GM21825 (cell line): Measurements from ENCODE around the gene SGK1.
A peak's percentile ranks its signal among the peaks of the same experiment; 100 is the strongest.
"Not testable (repeated sequence)": the region's sequence is repeated elsewhere in the genome, so short reads cannot be mapped to it uniquely, and the experiment has no call there.

Experiments used
- ATAC-seq: cut with Tn5 transposase; IDR thresholded peaks from one replicate; pipeline ENCODE4 v1.9.1; 2021; ENCODE audit warnings: mild to moderate bottlenecking, moderate library complexity; ENCODE audit not compliant: unreplicated experiment

SGK1 gene

DNA sequence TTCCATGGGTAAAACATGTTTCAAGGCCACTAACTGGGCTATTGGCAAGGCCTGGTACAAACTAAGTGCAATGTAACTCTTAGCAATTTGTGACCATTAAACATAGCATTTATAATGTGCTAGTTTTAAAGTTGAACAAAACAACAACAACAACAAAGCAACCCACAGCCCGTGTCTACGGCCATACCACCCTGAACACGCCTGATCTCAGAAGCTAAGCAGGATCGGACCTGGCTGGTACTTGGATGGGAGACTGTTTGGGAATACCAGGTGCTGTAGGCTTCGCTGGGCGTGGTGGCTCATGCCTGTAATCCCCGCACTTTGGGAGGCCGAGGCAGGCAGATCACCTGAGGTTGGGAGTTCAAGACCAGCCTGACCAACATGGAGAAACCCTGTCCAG is 61.0 kb downstream of the SGK1 start:
- no peak for ATAC-seq

DNA sequence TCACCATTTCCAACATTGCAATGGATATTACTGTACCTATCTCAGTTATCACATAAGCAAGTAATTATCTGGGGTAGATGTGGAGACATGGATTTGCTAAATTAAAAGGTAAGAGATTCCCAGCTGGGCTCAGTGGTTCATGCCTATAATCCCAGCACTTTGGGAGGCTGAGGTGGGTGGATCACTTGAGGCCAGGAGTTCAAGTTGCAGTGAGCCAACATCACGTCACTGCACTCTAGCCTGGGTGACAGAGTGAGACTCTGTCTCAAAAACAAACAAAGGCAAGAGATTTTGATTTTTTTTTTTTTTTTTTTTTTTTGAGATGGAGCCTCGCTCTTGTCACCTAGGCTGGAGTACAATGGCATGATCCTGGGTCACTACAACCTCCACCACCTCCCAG is 62.6 kb downstream of the SGK1 start:
- not testable (repeated sequence) for ATAC-seq

DNA sequence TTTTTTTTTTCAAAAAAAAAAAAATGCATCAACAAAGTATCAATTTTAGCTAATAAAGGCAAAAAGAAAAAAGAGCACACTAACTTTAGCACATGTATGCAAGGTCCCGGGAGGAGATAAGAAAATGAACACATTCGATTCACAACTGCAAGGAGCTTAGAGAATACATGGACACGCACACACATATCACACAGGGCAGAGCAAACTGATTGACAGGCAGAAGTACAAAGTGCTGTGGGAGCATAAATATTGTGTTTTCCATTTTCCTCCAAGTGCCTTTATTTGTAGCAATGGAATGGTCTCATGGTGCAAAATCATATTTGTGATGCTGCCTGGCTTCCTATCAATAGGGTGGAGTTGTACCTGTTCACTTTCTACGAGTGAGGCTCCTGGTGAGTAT is 63.8 kb downstream of the SGK1 start:
- no peak for ATAC-seq

DNA sequence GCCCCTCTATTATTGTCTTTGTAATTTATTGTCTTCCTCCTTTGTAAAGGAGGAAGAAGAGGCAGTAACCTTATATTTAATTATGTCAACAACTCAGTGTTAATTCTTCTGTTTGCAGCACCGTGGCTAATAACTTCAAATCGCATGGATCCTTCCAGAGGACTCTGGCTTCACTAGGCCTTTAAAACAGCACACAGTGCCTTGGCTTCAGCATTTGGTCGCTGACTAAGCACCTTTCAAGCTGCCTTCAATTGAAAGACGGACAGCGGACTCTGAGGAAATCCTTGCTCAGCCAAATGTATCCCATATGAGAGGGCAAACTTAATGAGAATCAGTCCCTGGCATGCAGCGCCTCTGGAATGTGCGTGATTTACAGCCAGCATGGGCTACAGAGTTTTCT is 64.2 kb downstream of the SGK1 start:
- no peak for ATAC-seq

DNA sequence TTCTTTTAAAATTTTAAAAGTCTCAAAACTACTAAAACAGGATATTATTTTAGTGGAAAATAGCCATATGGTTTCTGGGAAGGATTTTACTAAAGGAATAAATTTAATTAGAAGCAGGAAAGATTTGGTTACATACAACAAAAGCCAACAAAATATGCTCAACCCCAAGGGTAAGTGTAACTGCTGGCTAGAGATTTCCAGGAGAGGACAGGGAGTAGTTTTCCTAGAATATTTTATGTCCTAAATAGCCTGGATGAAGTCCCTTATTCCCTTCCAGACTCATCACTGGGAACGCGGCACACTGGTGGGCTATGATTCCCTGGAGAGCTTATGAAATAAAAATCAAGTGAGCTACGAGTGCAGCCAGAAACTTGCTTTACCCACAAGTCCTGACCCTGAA is 66.6 kb downstream of the SGK1 start:
- ATAC-seq: no peak

DNA sequence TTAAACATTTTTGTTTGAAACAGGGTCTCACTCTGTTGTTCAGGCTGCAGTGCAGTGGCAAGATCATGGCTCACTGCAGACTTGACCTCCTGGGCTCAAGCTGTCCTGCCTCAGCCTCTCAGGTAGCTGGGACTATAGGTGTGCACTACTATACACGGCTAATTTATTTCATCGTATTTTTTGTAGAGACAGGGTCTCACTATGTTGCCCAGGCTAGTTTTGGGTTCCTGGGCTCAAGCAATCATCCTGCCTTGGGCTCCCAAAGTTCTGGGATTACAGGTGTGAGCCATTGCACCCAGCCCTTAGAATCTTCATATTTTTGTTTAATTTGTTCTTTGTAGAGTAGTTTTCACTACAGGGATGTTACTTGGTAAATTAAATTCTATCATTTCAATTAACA is 67.1 kb downstream of the SGK1 start:
- ATAC-seq: no peak

DNA sequence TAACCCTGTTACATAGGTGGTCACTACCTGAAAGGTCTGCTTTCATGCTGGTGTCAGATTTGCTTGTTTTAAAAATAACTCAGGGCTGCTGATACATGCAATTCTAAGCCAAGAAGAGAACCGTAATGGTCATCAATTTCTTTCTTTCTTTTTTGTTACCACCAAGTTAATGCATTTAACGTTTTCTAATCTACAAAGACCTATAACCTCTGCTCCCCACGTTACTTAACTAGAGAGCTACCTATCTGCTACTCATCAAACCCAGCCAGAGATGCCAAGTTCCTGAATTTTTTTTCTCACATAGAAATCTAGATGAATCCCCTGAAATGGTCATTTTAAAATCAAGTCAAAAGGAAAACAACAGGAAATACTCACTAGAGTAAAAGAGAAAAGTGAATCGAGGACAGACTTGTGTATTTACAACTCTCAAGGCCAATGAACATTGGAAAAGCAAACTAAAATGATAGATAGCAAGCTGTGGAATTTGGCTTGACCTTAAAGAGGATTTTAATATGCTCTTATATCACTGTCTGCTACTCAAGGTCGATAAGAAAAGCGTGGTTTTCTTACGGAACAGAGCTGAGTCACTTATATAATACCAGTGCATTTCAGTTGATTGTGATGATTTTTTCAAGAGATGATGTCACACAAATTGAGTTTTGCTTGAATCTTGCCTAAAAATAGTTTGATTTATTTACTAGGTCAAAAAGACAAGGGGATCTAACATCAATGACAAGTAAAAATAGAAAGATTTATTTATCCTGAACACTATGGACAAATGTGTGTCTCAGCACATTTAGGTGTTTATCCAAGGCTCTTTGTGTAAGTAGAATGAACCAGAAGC is 67.9 kb downstream of the SGK1 start:
- no peak for ATAC-seq

DNA sequence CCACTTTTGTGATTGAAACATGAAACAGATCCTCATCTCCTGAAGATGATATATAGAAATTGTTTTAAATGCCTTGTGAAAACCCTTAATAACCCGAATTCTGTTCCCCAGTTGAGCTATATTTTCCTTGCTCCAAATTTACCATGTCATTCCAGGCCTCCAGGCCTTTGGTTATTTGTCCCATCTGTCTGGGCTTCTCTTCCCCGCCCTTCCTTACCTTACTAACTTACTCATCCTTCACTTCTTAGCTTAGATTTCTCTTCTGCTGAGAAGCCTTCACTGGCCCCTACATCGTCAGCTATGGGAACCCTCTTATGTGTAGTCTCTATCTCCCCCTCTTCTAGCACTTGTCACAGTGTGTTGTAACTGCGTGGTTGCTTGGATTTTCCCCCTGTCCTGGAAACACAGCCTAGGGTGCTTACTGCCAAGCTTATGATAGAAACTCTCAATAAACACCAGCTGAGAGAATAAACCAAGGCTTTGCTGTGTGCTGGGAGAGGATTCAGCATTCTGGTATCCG is 68.6 kb downstream of the SGK1 start:
- no peak for ATAC-seq

DNA sequence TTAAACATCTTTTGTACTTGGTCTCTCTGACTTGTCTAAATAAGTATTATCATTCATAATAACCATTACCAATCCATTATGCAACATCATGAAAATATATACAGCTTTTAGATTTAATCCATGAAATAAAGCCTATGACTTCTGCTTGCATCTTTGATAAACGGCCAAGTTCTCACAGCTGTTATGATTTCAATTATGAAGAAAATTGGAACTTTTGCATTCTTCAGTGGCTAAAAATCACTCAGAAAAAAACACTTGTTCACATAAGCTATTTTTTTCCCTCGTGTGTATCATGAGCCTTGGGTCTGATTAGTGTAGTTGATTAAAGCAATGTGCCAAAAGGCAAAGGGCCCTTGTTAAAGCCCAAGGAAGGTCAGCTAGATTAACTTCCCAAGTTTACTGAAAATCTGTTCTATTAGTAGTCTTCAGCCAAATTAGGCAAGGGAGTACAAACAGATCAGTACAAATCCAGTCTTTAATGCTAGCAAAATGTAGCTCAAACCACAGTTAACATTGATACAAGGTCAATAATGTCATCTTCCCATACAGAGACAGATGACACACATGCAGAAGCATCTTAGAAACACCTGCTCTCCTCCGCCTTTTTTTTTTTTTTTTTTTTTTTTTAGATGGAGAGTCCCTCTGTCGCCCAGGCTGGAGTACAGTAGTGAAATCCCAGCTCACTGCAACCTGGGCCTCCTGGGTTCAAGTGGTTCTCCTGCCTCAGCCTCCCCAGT is 69.9 kb downstream of the SGK1 start:
- ATAC-seq: no peak

DNA sequence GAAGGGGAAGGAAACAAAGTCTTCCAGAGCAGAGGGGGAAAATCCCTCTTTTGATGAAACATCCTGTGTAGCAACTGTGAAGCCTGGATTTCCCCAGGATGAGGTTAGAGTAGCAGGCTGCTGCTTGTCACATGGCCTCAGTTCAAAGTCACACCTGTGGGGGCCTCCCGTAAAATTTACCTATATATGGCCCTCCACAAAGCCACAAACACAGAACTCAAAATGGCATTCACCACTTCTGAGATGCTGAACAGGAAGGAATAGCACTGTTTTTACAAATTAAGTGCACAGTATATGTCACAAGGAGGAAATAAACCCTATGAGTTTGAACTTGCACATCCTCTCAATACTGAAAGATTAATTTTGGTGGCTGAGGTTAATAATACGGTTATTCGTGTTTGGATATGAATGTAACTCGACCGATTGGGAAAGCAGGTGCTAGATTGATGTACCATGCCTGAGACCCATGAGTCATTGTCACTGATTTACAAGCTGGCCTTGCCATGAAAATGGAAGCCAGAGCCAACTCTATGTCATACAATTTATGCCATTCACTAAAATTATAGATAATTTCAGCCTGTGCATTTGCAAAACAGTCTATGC is 70.6 kb downstream of the SGK1 start:
- ATAC-seq: peak; percentile 94

DNA sequence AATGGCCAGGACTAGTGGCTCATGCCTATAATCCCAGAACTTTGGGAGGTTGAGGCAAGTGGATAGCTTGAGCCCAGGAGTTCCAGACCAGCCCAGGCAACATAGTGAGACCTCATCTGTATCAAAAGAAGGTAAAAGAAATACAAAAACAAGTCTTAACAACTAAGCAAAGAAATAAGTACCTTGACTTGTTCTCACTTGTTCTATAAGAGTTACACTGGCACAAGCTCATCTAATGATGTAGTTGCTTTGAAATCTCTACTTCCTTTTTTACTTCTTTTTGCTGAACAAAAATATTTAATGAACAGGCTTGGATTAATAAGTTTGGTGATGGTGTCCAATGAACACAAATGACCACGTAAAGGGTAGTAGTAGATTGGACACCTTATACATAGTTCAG is 72.2 kb downstream of the SGK1 start:
- no peak for ATAC-seq

DNA sequence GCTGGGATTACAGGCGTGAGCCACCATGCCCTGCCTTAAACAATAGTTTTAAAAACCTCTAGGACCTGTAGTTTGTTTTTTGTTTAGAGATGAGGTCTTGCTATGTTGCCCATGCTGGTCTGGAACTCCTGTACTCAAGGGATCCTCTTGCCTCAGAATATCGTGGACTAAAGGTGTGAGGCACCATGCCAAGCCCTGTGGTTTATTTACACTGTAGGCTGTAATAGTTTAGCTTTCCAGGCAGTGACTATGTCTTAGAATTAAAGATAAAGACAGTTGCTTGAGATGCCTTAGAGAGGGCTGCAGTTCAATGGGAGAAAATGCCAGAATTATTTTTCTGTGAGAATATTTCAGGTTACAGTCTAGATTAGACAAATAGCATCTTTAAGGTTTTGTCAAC is 72.9 kb downstream of the SGK1 start:
- no peak for ATAC-seq

DNA sequence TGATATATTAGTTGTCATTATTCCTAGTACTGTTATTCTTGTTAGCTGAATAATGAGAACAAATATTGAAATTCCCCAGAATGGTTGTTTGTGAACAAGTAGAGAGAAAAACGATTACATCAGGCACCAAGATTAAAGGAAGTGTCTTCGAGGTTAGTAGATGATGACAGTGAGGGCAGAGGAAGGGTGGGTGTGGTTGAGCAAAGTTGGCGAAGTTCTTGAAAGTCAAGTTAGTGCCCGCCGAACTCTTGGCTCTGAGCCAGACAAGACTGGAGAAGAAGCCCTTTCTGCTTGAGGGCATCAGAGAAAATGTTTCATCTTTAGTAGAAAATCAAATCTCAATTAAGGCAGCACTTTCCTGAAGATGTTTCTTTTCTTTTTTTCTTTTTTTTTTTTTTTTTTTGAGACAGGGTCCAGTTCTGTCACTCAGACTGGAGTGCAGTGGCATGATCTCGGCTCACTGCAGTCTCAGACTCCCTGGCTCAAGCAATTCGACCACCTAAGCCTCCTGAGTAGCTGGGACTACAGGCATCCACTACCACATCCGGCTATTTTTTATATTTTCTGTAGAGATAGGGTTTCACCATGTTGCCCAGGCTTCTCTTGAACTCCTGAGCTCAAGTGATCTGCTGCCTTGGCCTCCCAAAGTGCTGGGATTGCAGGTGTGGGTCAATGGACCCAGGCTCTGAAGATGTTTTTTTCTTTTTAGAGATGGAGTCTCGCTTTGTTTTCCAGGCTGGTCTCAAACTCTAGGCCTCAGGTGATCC is 77.1 kb downstream of the SGK1 start:
- ATAC-seq: no peak

DNA sequence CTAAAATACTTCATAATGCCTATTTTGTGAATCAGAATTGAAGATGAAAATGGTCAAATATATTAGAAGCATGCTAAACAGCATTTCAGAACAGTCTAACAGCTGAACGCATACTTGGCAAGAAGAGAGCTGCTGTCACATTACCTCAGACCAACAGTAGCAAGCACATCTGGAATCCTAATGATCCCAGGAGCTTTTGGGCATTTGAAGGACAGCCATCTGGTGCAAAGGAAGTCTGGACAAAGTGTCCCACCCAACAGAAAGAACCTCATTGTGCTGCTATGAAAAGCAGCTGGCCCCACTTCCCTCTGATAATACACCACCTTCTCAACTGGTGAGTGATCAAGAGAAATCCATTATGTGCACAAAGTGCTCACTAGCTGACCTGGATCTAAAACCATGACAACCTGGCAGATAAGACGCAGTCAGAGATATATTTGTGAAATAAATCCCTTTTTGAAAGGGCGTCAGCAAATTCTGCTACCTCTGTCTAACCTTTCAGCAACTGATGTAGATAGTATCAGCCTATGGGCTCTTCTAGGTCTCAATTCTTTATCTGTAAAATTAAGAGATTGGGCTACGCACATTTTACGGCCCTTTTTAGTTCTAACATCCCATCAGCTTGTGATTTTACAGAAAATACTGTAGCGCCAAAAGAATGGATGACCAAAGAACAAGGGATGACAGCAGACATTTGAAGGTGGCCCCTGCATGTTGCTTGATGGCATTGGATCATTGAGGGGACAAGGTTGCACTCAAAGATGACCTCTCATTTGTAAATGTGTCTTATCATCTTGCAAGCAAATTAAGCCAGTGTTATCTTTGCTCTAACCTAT is 78.7 kb downstream of the SGK1 start:
- no peak for ATAC-seq

DNA sequence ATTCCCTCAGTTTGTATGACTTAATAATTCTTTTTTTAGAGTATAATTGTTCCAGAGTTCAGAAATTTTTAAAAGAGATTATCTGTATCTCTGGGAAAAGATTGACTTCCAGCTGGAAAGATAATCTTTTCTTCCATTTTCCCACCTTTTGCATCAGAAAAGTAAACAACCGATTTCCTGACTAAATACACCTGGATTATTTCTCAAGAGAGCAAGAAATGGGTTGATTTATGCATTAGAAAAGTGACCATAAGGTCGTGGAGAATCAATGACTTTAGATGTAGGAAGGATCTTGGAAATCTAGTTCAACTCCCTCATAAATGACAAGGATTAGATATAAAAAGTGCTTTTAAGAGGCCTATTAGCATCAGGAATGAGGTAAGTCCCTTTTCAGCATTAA is 79.9 kb downstream of the SGK1 start:
- ATAC-seq: no peak

DNA sequence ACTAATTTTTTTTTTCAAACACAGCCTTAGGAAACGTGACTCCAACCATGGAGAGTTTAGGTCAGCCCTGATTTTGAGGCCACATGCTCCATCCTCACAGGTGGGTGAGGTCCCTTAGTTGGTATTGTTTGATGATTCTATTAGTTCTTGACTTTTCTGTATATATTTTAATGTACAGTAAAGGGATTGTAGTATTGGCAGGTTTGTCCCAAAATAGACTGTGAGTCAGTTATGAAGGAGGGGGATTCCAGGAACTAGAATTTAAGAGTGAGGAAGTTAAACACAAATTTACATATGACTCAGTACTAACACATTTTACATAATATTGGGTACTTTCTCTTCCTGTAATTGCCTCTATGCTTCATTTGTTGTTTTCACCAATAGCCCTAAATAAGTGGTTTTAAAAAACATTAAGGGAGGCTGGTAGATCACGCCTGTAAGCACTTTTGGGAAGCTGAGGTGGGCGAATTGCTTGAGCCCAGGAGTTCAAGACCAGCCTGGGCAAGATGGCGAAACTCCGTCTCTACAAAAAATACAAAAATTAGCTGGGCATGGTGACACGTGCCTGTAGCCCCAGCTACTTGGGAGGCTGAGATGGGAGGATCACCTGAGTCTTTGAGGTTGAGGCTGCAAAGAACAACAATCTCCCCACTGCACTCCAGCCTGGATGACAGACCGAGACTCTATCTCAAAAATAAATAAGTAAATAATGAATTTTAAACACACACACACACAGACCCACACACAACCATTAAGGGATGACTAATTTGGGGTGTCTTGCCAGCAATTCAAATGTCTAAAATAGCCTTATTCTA is 81.8 kb downstream of the SGK1 start:
- peak; percentile 93 for ATAC-seq

DNA sequence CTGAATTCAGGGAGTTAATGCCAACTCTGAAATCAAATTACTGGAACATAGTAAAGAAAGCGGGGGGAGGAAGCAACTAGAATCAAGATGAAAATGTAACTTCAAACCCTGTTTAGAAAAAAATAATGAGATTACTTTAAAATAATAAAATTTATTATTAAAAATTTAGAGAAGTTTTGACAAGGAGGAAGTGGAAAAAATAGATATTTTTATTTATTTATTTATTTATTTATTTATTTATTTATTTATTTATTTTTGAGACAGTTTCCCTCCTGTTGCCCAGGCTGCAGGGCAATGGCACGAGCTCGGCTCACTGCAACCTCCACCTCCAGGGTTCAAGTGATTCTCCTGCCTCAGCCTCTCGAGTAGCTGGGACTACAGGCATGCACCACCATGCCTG is 82.6 kb downstream of the SGK1 start:
- not testable (repeated sequence) for ATAC-seq

DNA sequence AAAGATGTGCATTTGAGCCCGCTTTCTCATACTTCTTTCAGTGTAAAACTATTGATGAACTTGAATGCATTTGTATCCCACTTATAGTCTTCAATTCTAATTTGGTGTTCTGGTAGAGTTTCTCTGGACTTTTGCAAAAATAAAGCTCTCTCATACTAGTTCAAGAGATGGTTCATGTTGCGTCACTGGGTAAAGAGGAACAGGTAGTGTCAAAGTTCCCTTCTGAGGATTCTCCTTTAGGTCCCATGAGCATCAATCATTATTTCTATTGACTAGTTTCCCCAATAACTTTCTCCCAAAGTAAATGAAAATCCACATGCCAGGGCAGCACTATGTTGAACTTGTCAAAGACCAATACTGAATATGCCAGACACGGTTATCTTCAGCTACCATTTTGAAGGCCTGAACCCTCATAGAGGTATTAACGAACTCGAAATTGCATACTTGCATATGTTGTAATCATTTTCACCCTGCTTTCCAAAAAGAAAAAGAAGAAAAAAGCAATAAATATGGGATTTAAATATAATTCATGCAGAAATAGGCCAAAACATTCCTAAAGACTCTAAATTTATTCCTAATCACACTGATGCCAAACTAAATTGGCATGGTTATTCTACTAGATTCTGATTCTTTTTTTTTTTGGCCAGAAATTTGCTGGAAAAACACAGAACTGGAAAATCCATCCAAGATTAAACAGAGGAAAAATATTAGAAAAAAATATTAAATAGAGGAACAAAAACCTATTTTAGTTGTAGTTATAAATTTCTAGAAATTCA is 84.5 kb downstream of the SGK1 start:
- ATAC-seq: no peak

DNA sequence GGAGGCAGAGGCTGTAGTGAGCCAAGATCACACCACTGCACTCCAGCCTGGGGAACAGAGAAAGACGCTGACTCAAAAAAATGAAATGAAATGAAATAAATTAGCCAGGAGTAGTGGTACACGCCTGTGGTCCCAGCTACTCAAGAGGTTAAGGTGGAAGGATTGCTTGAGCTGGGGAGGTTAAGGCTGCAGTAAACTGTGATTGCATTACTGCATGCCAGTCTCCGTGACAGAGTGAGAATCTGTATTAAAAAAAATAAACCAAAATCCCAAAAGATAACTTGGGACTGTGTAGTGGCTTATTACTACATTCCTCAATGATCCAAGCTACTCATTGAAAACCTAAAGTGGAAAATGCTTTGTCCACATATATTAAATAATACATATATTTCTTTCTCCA is 87.0 kb downstream of the SGK1 start:
- ATAC-seq: no peak
